Measurements from ENCODE around the gene AQP3. TPM values are rescaled to one million over a fixed set of nuclear protein-coding genes. Genes with fewer than 3 reads are reported as not detected.

Gene AQP3
- total RNA-seq, 4 donors from 2014 or later = 1.7 to 24.2 (median 13.5) TPM

DNA sequence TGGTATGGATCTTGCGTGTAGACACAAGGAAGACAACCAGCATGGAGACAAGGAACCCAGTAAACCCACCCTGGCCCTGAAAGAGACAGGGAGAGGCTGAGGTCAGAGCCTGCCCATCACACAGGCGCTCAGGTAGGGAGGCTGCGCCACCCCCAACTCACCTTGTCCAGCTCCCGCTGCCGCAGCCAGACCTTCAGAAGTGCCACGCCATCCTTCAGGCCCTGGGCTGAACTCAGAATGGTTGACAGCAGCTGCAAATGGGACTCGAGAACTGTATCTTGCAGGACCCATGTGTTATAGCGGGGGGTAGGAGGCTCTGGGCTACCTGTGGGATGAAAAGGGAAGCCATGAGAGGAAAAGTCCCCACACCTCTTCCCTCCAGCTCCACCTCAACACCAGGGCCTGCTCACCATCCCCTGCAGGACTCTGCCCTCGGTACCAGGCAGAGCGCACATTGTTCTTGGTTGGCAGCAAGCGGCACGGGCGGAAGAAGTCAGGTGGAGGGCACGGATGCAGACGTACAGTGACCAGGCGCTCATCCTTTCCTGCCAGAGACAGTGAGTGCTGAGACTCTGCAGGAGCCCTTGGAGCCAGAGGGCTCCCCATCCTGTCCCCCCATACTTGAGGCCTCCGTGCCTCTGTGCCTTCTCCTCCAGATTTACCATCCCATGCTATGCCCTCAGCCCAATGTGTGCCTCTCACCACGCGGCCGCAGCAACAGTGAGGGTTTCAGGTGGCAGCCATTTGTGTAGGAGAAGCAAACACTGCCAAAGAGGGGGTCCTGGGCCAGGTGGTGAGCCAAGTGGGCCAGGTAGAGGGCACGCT is 21.6 kb upstream of the AQP3 start:
- ATAC-seq = no peak
- in situ Hi-C loops (cut with MboI; ENCODE audit: low sequenced_read_pairs in 4 of 4) = loop anchor here in 2 of 4 donors (10.0 to 25.0 kb wide), 2 partner anchors 94 to 182 kb away; partner anchors contain the start of gene NFX1 (in 1 of the 2)
- intact Hi-C loops (cut with DNase I; ENCODE audit: low total_unique reads) = loop anchor here (5.0 kb wide), 2 partner anchors 62 to 182 kb away; no protein-coding TSS in a partner anchor
- Histone ChIP-seq H3K4me3 (no peak overlapping the region), H3K36me3 (peaks cover 2 to 83% of the 10 kb centered on the region in 2 donors), H3K27me3 (no peaks in the 10 kb centered on the region), H3K27ac (no peak overlapping the region), H3K9me3 (no peaks in the 10 kb centered on the region), H3K4me1 (peaks cover 9 to 11% of the 10 kb centered on the region in 2 donors)
- no peak for DNase-seq
- no peak for TF ChIP-seq POLR2A (IDR thresholded peaks at IDR 0.05)
- no peak for TF ChIP-seq CTCF (IDR thresholded peaks at IDR 0.05 in 4 of 5, conservative IDR thresholded peaks at IDR 0.05 in 1 of 5)

GRCh38 chr9:33468215-33468730 is 20.9 kb upstream of the AQP3 start:
- H3K36me3 ChIP-seq = peaks cover 2 to 90% of the 10 kb centered on the region in 2 donors
- TF ChIP-seq CTCF (IDR thresholded peaks at IDR 0.05 in 4 of 5, conservative IDR thresholded peaks at IDR 0.05 in 1 of 5) (no peak), POLR2A (IDR thresholded peaks at IDR 0.05) (no peak)
- DNase-seq (no peak), ATAC-seq (no peak)
- peaks cover 9 to 11% of the 10 kb centered on the region in 2 donors for H3K4me1 ChIP-seq
- intact Hi-C loops (cut with DNase I; ENCODE audit: low total_unique reads) = loop anchor here (5.0 kb wide), 2 partner anchors 61 to 181 kb away; no protein-coding TSS in a partner anchor
- in situ Hi-C loops (cut with MboI; ENCODE audit: low sequenced_read_pairs in 4 of 4) = loop anchor here in 2 of 4 donors (10.0 to 25.0 kb wide), 2 partner anchors 93 to 181 kb away; partner anchors contain the start of gene NFX1 (in 1 of the 2)
- H3K27ac ChIP-seq = no peak overlapping the region
- no peaks in the 10 kb centered on the region for H3K9me3 ChIP-seq
- H3K27me3 ChIP-seq = no peaks in the 10 kb centered on the region
- no peak overlapping the region for H3K4me3 ChIP-seq

- in situ Hi-C loops (cut with MboI; ENCODE audit: low sequenced_read_pairs in 4 of 4) (loop anchor here in 2 of 4 donors (10.0 to 25.0 kb wide), 2 partner anchors 93 to 180 kb away; partner anchors contain the start of gene NFX1 (in 1 of the 2)), intact Hi-C loops (cut with DNase I; ENCODE audit: low total_unique reads) (loop anchor here (5.0 kb wide), 2 partner anchors 60 to 180 kb away; no protein-coding TSS in a partner anchor)
These were observed 20.1 kb upstream of the AQP3 start for GRCh38 chr9:33467526-33467925.

More at GRCh38 chr9:33467526-33467925, 20.1 kb upstream of the AQP3 start:
- DNase-seq = no peak
- Histone ChIP-seq H3K27me3 (no peaks in the 10 kb centered on the region), H3K4me1 (peaks cover 4 to 6% of the 10 kb centered on the region in 2 donors), H3K27ac (no peak overlapping the region), H3K36me3 (peaks cover 2 to 98% of the 10 kb centered on the region in 2 donors), H3K4me3 (no peak overlapping the region), H3K9me3 (no peaks in the 10 kb centered on the region)
- TF ChIP-seq CTCF (IDR thresholded peaks at IDR 0.05 in 4 of 5, conservative IDR thresholded peaks at IDR 0.05 in 1 of 5) (no peak), POLR2A (IDR thresholded peaks at IDR 0.05) (no peak)
- ATAC-seq = no peak

Data from gastrocnemius medialis (tissue), 4 donors.